HG03442 (cell line): ENCODE results near the gene OGG1.
A peak's percentile ranks its signal among the peaks of the same experiment; 100 is the strongest.

Experiments
- ATAC-seq: cut with Tn5 transposase; IDR thresholded peaks from one replicate; pipeline ENCODE4 v1.9.1; 2021; ENCODE audit warnings: mild to moderate bottlenecking, moderate library complexity; ENCODE audit not compliant: unreplicated experiment

Gene OGG1

GRCh38 chr3:9781978-9782603, 32.3 kb downstream of the OGG1 start:
- ATAC-seq = no peak

DNA sequence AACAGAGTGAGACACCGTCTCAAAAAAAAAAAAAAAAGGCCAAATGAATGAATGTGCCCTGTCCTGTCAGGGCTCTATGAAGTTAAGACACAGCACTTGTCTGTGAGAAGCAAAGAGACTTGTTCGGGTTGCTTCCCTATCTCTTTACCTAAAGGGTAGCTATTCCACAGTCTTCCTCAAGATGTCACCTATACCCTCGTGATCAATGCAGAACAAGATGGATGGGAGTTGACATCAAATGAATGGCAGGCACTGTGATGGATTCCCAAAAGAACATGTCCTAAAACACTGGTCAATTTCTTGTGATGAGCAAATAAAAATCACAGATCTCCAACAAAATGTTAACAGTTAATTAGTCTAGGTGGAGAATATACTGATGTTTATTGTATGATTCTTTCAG, 33.0 kb downstream of the OGG1 start:
- ATAC-seq = no peak

GRCh38 chr3:9783954-9784353, 34.2 kb downstream of the OGG1 start:
- no peak for ATAC-seq

GRCh38 chr3:9784965-9785364, 35.2 kb downstream of the OGG1 start:
- no peak for ATAC-seq

GRCh38 chr3:9785602-9786001, 35.9 kb downstream of the OGG1 start:
- no peak for ATAC-seq

- no peak for ATAC-seq
Observed at GRCh38 chr3:9786209-9786739, 36.5 kb downstream of the OGG1 start.

DNA sequence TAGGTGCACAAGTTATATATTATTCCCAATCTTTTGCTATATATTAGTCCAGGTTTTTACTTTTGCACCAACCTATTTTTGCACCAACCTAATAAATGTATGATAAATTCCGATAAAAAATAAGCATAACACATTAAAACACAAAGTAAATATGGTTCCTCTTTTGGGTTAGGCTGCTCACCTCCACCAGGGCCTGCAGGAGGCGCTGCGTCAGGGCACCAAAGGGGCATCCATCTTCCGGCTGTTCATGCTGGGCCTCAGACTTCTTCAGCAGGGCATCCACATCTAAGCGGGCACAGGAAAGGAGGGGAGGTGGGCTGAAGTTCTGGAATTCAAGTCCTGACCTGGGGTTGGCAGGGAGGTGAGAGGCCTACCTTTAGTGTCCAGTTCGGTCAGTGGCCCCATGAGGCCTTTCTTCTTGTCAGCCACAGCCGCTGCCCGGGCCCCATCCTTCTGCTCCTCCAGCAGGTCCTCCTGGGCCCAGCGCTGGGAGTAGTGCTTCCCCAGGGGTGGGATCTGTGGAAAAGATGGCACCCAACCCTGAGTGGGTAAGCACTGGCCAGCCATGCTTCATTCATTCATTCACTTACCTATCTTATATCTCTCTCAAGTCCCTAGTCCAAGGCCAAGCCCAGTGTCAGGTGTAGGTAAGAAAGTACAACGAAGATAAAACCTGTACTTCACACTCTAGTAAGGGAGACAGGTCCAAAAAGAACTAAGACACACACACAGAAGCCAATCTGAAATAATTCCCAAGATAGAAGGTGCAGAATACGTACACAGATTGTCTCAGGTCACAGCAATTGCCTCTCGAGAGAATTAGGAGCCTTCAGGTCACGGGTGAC, 37.3 kb downstream of the OGG1 start:
- no peak for ATAC-seq

DNA sequence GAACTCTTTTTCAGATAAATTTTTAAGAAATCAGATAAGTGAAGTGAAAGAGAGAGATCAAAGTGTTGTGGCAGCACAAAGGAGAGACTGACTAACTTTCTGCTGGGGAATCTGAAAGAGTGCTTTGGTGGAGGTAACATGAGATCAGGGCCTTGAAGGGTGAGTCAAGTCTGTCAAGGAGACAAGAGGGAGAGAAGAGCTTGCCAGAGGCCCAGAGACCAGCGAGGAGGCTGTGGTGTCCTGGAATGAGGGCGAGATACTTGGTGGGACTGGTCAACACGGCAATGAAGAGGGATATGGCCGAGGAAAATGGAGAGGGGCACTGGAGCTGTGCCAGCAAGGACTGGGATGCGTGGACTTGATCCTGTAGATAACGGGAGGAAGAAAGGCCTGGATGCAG, 38.0 kb downstream of the OGG1 start:
- no peak for ATAC-seq

- ATAC-seq = no peak
Observed at GRCh38 chr3:9791127-9791526, 41.4 kb downstream of the OGG1 start.

GRCh38 chr3:9791790-9792404, 42.1 kb downstream of the OGG1 start:
- no peak for ATAC-seq

GRCh38 chr3:9792405-9793160, 42.8 kb downstream of the OGG1 start, which contains the start of the genes ARPC4 and TADA3:
Gene ARPC4, plus strand, starts transcription at chr3:9793082. Its CDS starts 40 bp downstream, at chr3:9793122.
Gene TADA3, minus strand, starts transcription at chr3:9792473. Its CDS starts 1,007 bp downstream, at chr3:9791466.
- ATAC-seq = peak; percentile 76

GRCh38 chr3:9793161-9793781, 43.5 kb downstream of the OGG1 start:
- no peak for ATAC-seq

DNA sequence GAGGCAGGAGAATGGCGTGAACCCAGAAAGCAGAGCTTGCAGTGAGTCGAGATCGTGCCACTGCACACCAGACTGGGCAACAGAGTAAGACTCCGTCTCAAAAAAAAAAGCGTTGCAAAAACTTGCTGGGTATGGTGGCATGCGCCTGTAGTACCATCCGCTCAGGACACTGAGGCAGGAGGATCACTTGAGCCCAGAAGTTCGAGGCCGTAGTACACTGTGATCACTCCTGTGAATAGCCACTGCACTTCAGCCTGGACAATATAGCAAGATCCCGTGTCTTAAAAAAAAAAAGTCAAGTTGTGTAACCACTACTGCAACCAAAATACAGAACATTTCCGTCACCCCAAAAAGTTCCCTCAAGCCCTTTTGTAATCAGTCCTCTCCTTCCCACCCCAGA, 44.6 kb downstream of the OGG1 start:
- no peak for ATAC-seq

GRCh38 chr3:9795207-9795606, 45.5 kb downstream of the OGG1 start:
- ATAC-seq = no peak

DNA sequence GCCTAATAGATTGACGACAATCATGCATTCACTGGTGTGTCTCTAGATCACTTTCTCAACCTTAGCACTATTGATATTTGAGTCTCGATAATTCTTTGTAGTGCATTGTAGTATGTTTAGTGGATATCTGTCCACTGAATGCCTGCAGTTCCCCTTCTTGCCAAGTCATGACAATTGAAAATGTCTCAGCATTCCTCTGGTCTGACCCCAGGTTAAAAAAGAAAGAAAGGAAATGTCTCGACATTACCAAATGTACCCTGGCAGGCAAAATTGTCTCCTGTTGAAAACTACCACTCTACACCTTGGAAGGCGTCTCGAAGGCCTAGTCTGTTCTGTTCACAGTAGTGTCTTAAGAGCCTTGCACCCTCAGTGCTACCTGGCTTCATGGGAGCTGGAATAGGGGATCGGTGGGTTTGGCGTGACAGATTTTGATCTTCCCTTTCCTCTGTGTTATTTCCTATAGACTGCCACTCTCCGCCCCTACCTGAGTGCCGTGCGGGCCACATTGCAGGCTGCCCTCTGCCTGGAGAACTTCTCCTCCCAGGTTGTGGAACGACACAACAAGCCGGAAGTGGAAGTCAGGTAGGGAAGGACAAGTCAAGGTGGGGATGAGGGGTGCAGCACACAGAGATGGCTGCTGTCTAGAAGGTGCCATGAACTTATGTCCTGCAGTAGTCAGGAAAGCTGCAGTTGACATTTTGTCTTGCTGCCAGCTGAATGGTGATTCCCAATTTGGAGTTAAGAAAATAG, 47.6 kb downstream of the OGG1 start:
- ATAC-seq = no peak

- no peak for ATAC-seq
Observed at GRCh38 chr3:9800529-9800928, 50.8 kb downstream of the OGG1 start.

DNA sequence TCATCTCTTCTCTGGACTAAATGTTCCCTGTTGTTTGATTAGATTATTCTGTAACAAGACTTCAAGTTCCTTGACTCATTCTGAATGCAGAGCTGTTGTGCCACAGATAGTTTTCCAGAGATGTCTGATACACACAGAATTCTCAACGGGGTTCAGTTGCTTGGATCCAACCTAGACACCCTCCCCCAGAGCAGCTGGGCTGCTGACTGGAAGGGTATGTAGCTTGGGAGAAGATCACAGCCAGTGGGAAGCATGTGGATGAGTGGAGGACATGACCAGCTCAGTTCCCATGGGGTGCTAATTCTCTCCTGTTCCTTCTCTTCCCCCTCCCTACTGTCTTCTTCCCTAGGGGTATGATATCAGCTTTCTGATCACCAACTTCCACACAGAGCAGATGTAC, 53.7 kb downstream of the OGG1 start:
- ATAC-seq = no peak

DNA sequence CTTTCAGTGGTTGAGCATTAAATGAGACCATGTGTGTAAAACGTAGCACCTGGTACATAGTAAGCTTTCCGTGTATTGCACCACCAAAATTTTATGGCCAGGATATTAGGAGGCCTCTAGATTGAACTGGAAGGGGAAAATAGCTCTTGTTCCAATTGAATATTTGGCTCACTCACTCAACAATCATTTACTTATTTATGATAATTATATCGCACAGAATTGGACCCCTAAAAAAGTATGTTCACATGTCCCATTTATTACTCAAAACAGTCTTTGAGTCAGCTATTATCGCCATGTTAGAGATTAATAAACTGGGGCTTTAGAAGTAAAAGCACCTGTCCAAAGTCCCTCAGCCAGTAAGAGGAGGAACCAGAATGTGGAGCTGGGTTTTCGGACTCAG, 55.2 kb downstream of the OGG1 start:
- no peak for ATAC-seq

- ATAC-seq = no peak
Observed at GRCh38 chr3:9806137-9806536, 56.4 kb downstream of the OGG1 start.
